Measurements from ENCODE around the gene SURF1. TPM values are rescaled to one million over a fixed set of nuclear protein-coding genes. Genes with fewer than 3 reads are reported as not detected.

The SURF1 gene
- total RNA-seq, 3 donors from 2014 or later: 45.9 to 61.4 (median 46.8) TPM

DNA sequence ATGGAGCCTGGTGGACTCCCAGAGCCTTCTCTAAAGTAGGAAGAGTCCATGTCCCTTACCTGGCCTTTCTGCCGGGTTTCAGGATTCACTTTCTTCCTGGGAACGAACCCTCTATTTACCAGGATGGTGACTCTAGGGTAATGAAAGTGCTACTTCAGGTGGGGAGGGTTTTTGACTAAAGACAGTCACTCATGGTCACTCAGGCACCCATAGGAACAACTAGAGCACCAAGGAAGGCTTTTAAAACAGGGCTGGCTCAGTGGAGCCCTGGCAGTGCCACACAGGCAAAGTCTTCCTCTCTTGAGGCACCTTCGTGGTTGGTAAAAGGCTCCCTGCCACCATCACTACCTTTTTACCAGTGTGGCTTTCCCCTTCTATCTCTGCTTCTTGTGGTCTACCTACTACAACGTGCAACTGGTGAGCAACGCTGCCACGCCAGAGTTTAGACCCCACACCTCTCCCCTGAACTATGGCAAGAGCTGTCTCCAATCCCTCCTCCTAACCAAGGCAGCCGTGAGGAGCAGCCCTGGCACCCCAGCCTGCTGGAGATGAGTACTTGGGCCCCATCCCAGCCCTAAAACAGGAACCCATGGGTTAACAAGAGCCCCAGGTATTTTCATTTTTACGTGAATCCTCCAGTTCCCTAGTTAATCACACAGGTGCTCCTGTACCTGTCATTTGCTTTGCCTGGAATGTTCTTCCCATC lies 3.5 kb downstream of the SURF1 start:
- no peak for TF ChIP-seq POLR2A (IDR thresholded peaks at IDR 0.05)
- DNase-seq (ENCODE audit: low spot score in 2 of 2): no peak
- no peaks in the 10 kb centered on the region for H3K9me3 ChIP-seq
- H3K4me3 ChIP-seq: no peak overlapping the region
- H3K27me3 ChIP-seq: no peaks in the 10 kb centered on the region
- peaks cover 0 to 24% of the 10 kb centered on the region in 2 donors for H3K4me1 ChIP-seq
- H3K27ac ChIP-seq: no peak overlapping the region
- intact Hi-C loops (cut with DNase I; ENCODE audit: low total_unique reads): loop anchor here (10.0 kb wide), 1 partner anchor 1978 kb away; no protein-coding TSS in a partner anchor
- H3K36me3 ChIP-seq: peaks cover 6% of the 10 kb centered on the region

DNA sequence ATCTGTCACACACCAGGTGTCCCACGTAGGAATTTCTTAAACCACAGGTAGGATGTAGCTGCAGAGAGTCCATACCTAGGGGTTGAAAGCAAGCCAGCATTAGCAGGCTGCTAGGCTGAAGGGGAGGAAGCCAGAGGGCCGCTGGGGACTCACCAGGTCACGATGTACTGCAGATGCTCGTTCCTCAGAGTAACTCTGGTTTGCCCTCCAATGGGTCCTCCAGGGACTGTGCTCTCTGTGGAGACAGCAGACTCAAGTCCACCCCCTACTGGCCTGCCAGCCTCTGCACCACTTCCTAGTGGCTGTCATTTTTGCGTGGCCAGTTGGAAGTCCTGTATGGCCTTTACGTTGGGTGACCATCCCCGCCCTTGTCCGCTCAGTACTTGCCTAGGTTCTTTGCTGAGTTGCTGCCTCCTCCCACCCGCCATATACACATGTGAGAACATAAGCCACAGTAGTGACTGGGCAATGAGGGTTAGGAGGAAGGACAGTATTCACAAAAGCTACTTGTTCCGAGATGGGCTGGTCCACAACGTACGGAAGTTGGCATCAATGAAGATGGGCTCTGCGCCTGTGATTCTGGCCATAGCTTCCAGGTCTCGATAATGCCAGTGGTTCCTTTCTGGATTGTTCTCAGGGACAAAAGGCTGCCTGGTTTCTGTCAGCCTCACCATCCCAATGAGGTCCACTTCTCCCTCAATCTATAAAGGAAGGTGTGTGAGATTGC lies 4.2 kb downstream of the SURF1 start:
- intact Hi-C loops (cut with DNase I; ENCODE audit: low total_unique reads): loop anchor here (10.0 kb wide), 1 partner anchor 1977 kb away; no protein-coding TSS in a partner anchor
- no peak overlapping the region for H3K4me3 ChIP-seq
- no peaks in the 10 kb centered on the region for H3K9me3 ChIP-seq
- TF ChIP-seq POLR2A (IDR thresholded peaks at IDR 0.05) (no peak), POLR2AphosphoS5 (IDR thresholded peaks at IDR 0.05) (no peak)
- TF ChIP-seq, protein P1, sequence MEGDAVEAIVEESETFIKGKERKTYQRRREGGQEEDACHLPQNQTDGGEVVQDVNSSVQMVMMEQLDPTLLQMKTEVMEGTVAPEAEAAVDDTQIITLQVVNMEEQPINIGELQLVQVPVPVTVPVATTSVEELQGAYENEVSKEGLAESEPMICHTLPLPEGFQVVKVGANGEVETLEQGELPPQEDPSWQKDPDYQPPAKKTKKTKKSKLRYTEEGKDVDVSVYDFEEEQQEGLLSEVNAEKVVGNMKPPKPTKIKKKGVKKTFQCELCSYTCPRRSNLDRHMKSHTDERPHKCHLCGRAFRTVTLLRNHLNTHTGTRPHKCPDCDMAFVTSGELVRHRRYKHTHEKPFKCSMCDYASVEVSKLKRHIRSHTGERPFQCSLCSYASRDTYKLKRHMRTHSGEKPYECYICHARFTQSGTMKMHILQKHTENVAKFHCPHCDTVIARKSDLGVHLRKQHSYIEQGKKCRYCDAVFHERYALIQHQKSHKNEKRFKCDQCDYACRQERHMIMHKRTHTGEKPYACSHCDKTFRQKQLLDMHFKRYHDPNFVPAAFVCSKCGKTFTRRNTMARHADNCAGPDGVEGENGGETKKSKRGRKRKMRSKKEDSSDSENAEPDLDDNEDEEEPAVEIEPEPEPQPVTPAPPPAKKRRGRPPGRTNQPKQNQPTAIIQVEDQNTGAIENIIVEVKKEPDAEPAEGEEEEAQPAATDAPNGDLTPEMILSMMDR (IDR thresholded peaks at IDR 0.05): peak in 1 of 3 donors; percentile 23
- H3K36me3 ChIP-seq: peaks cover 6% of the 10 kb centered on the region
- H3K27ac ChIP-seq: no peak overlapping the region
- no peak for DNase-seq (ENCODE audit: low spot score in 2 of 2)
- H3K4me1 ChIP-seq: peaks cover 0 to 18% of the 10 kb centered on the region in 2 donors
- no peaks in the 10 kb centered on the region for H3K27me3 ChIP-seq

DNA sequence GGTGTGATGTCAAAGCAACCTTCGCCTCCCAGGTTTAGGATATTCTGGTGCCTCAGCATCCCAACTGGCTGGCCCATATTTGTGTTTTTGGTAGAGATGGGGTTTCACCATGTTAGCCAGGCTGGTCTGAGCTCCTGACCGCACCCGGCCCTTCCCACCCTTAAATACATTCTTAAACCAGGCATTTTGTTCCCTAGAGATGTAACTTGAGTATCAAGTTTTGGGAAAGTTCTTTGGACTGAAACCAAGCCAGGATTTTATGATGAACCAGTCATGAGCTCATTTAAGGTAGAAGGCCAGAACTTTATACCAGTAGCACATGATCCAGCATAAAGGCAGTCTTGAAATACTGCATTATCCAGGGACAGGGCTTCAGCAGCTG lies 4.8 kb downstream of the SURF1 start:
- Histone ChIP-seq H3K4me3 (no peak overlapping the region), H3K36me3 (peaks cover 6% of the 10 kb centered on the region), H3K9me3 (no peaks in the 10 kb centered on the region), H3K27ac (no peak overlapping the region), H3K4me1 (peaks cover 0 to 19% of the 10 kb centered on the region in 2 donors), H3K27me3 (no peaks in the 10 kb centered on the region)
- intact Hi-C loops (cut with DNase I; ENCODE audit: low total_unique reads): loop anchor here (10.0 kb wide), 1 partner anchor 1977 kb away; no protein-coding TSS in a partner anchor
- DNase-seq (ENCODE audit: low spot score in 2 of 2): no peak
- TF ChIP-seq POLR2A (IDR thresholded peaks at IDR 0.05): no peak
- TF ChIP-seq, protein P1 (IDR thresholded peaks at IDR 0.05): no peak

DNA sequence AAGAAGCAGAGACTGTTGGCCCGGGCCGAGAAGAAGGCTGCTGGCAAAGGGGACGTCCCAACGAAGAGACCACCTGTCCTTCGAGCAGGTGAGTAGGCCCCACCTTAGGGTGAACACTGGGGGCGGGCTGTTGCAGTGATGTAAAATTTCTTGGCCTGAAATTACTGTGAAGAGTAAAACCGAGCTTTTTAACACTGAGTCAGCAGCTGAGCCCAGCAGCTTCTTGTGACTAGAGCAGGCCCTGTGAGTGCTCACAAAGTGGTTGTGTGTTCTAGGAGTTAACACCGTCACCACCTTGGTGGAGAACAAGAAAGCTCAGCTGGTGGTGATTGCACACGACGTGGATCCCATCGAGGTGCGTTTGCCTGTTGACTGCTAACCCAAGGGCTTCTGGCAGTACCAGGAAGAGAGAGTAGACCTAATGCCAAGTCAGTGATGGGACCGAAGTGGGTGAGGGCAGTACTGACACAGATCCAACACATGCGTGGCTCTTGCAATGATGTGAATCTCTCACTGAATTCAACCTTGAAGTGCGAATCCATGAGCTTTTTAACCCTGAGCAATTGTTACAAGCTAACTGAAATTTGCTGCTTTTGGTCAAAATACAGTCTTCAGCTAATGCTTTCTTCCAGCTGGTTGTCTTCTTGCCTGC lies 6.2 kb downstream of the SURF1 start:
- TF ChIP-seq POLR2A (IDR thresholded peaks at IDR 0.05): no peak
- no peak for TF ChIP-seq POLR2AphosphoS5 (IDR thresholded peaks at IDR 0.05)
- TF ChIP-seq, protein P1 (IDR thresholded peaks at IDR 0.05): no peak
- intact Hi-C loops (cut with DNase I; ENCODE audit: low total_unique reads): loop anchor here (10.0 kb wide), 1 partner anchor 1975 kb away; no protein-coding TSS in a partner anchor
- DNase-seq (ENCODE audit: low spot score in 2 of 2): no peak
- Histone ChIP-seq H3K27ac (peak overlapping the region in 1 of 2 donors; percentile 96), H3K4me1 (peaks cover 0 to 20% of the 10 kb centered on the region in 2 donors), H3K27me3 (no peaks in the 10 kb centered on the region), H3K36me3 (peaks cover 6% of the 10 kb centered on the region), H3K4me3 (peak overlapping the region in 2 of 3 donors; percentile 99), H3K9me3 (no peaks in the 10 kb centered on the region)

DNA sequence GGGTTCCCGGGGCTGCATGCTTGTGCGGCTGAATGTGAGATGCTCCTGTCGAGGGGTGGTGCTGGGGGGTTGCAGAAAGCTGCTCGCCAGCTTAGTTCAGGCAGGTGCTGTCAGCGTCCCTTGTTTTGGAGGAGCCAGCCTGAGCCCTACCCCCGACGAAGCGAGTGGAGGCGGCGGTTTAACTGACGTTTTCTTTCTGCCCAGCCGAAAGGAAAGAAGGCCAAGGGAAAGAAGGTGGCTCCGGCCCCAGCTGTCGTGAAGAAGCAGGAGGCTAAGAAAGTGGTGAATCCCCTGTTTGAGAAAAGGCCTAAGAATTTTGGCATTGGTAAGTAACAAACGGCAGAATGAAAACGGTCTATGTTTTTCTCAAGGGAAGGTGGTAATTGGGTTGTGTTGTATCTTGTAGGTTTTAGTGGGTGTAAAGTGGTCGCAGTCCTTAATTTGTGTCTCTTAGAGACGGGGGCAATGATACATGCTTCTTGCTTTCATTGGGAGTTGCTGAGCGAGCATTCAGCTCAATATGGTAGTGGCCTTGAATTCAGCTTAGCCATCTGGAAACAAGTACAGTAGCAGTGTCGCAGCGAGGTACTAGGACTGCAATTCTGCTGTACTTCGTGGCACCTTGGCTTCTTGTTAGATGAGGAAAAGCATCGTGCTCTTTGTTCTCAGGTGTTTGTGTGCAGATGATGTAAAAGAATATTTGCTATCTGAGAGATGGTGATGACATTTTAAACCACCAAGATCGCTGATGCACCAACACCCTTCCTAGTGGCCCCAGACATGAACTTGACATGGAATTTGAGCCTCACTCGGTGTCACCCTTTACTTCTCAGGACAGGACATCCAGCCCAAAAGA lies 7.3 kb downstream of the SURF1 start:
- Histone ChIP-seq H3K36me3 (peaks cover 6% of the 10 kb centered on the region), H3K4me3 (peak overlapping the region; percentile 95 to 99 (median 99)), H3K4me1 (peaks cover 0 to 18% of the 10 kb centered on the region in 2 donors), H3K9me3 (no peaks in the 10 kb centered on the region), H3K27me3 (no peaks in the 10 kb centered on the region), H3K27ac (peak overlapping the region; percentile 96 to 98)
- peak in 1 of 2 donors; percentile 49 for DNase-seq (ENCODE audit: low spot score in 2 of 2)
- TF ChIP-seq POLR2AphosphoS5 (IDR thresholded peaks at IDR 0.05) (no peak), POLR2A (IDR thresholded peaks at IDR 0.05) (no peak)
- TF ChIP-seq, protein P1 (IDR thresholded peaks at IDR 0.05): no peak
- intact Hi-C loops (cut with DNase I; ENCODE audit: low total_unique reads): no loop called here
